Activated CD4-positive, alpha-beta memory T cell treated with anti-CD3 and anti-CD28 coated beads, Interleukin-2, amount 10 ng/mL, durations not matched to agents 7 days and 5 days (primary cell): ENCODE results near the gene B4GALNT2. TPM values are rescaled to one million over a fixed set of nuclear protein-coding genes. Genes with fewer than 3 reads are reported as not detected.

Experiments used
- CTCF ChIA-PET: fragments of 350-600 bp; sonication (Branson Sonifier 250); formaldehyde crosslinking; loops from one replicate; lab custom pipeline; 2021; ENCODE audit warnings: antibody characterized with exemption, inconsistent platforms; lab: Charles Lee
- POLR2A ChIA-PET: fragments of 350-600 bp; sonication (Branson Sonifier 250); formaldehyde crosslinking; loops from one replicate; lab custom pipeline; 2021; ENCODE audit warnings: antibody characterized with exemption; lab: Charles Lee
- DNase-seq: peaks from one replicate; pipeline ENCODE4 v3.0.0-alpha.2; 2020
- H3K27ac Mint-ChIP-seq: one replicate; pipeline ENCODE4 v1.8.0; 2021; ENCODE audit warnings: mild to moderate bottlenecking, mixed read lengths
- H3K27me3 Mint-ChIP-seq: one replicate; pipeline ENCODE4 v1.8.0; 2021; ENCODE audit warnings: mixed read lengths
- H3K36me3 Mint-ChIP-seq: one replicate; pipeline ENCODE4 v1.8.0; 2021; ENCODE audit warnings: low read depth, mixed read lengths
- H3K4me1 Mint-ChIP-seq: one replicate; pipeline ENCODE4 v1.8.0; 2021; ENCODE audit warnings: mixed read lengths
- H3K4me3 Mint-ChIP-seq: one replicate; pipeline ENCODE4 v1.8.0; 2021; ENCODE audit warnings: mild to moderate bottlenecking, mixed read lengths
- H3K9me3 Mint-ChIP-seq: one replicate; pipeline ENCODE4 v1.8.0; 2021; ENCODE audit warnings: mixed read lengths
- total RNA-seq, 2 experiments: library from RNA; stranded (reverse); gene quantifications; one replicate each; pipeline ENCODE4 v1.2.3, GENCODE V29; 2021

The B4GALNT2 gene
- total RNA-seq, 2 experiments from 2014 or later = not detected

GRCh38 chr17:49203796-49204195, 71.2 kb downstream of the B4GALNT2 start:
- Mint-ChIP-seq H3K4me3 (no peak overlapping the region), H3K27me3 (peaks cover 2% of the 10 kb centered on the region), H3K9me3 (no peaks in the 10 kb centered on the region), H3K36me3 (peaks cover 16% of the 10 kb centered on the region), H3K4me1 (peaks cover 7% of the 10 kb centered on the region), H3K27ac (no peak overlapping the region)
- ChIA-PET POLR2A (interaction anchor here (1.5 to 2.1 kb wide), 2 partner anchors 10 to 12 kb away, joined by 7 to 8 read pairs; no protein-coding TSS in a partner anchor), CTCF (interaction anchor here (0.9 kb wide), 2 partner anchors 12 to 24 kb away, joined by 3 read pairs; no protein-coding TSS in a partner anchor)
- DNase-seq = no peak

- H3K36me3 Mint-ChIP-seq = peaks cover 16% of the 10 kb centered on the region
- H3K4me1 Mint-ChIP-seq = peaks cover 14% of the 10 kb centered on the region
- H3K9me3 Mint-ChIP-seq = no peaks in the 10 kb centered on the region
- no peak overlapping the region for H3K27ac Mint-ChIP-seq
- peaks cover 2% of the 10 kb centered on the region for H3K27me3 Mint-ChIP-seq
- CTCF ChIA-PET = interaction anchor here (0.9 kb wide), 2 partner anchors 13 to 23 kb away, joined by 3 read pairs; no protein-coding TSS in a partner anchor
- no peak overlapping the region for H3K4me3 Mint-ChIP-seq
- no peak for DNase-seq
- POLR2A ChIA-PET = interaction anchor here (1.1 to 2.1 kb wide), 3 partner anchors 9 to 13 kb away, joined by 4 to 8 read pairs (median 7); no protein-coding TSS in a partner anchor
These were observed 71.9 kb downstream of the B4GALNT2 start for GRCh38 chr17:49204516-49204915.

- Mint-ChIP-seq H3K9me3 (no peaks in the 10 kb centered on the region), H3K4me1 (peaks cover 53% of the 10 kb centered on the region), H3K4me3 (peak overlapping the region; percentile 90), H3K27me3 (no peaks in the 10 kb centered on the region), H3K27ac (peak overlapping the region; percentile 86), H3K36me3 (peaks cover 38% of the 10 kb centered on the region)
- DNase-seq = no peak
- ChIA-PET CTCF (interaction anchor here (1.1 to 2.7 kb wide), 6 partner anchors 13 to 160 kb away, joined by 3 to 18 read pairs (median 7); no protein-coding TSS in a partner anchor), POLR2A (interaction anchor here (1.5 to 7.1 kb wide), 4 partner anchors 10 to 17 kb away, joined by 8 to 88 read pairs (median 40); no protein-coding TSS in a partner anchor)
These were observed 76.5 kb downstream of the B4GALNT2 start for GRCh38 chr17:49209061-49209571.

- ChIA-PET POLR2A (interaction anchor here (1.2 to 7.1 kb wide), 5 partner anchors 8 to 18 kb away, joined by 3 to 88 read pairs (median 38); no protein-coding TSS in a partner anchor), CTCF (interaction anchor here (1.7 to 2.7 kb wide), 4 partner anchors 14 to 30 kb away, joined by 5 to 18 read pairs (median 7); no protein-coding TSS in a partner anchor)
- Mint-ChIP-seq H3K9me3 (no peaks in the 10 kb centered on the region), H3K27me3 (no peaks in the 10 kb centered on the region), H3K27ac (peak within 1 kb of the TSS; percentile 86), H3K4me1 (peaks cover 64% of the 10 kb centered on the region), H3K4me3 (peak within 1 kb of the TSS; percentile 90), H3K36me3 (peaks cover 48% of the 10 kb centered on the region)
- DNase-seq = peak; percentile 74
These were observed 77.8 kb downstream of the B4GALNT2 start, which contains the start of the genes ABI3 and GNGT2 for GRCh38 chr17:49210158-49211029. TSS of gene ABI3 (plus strand) at chr17:49210707. CDS start at chr17:49210725, 18 bp downstream. TSS of gene GNGT2 (minus strand) at chr17:49210574. CDS start at chr17:49207422, 3,152 bp downstream.

GRCh38 chr17:49213399-49213798, 80.8 kb downstream of the B4GALNT2 start:
- H3K4me3 Mint-ChIP-seq = peak overlapping the region; percentile 40
- peaks cover 86% of the 10 kb centered on the region for H3K4me1 Mint-ChIP-seq
- peaks cover 59% of the 10 kb centered on the region for H3K36me3 Mint-ChIP-seq
- ChIA-PET POLR2A (interaction anchor here (1.0 to 7.1 kb wide), 4 partner anchors 9 to 21 kb away, joined by 3 to 88 read pairs (median 23); no protein-coding TSS in a partner anchor), CTCF (interaction anchor here (0.9 to 3.3 kb wide), 3 partner anchors 9 to 33 kb away, joined by 3 to 9 read pairs (median 7); no protein-coding TSS in a partner anchor)
- no peaks in the 10 kb centered on the region for H3K27me3 Mint-ChIP-seq
- H3K27ac Mint-ChIP-seq = no peak overlapping the region
- no peaks in the 10 kb centered on the region for H3K9me3 Mint-ChIP-seq
- DNase-seq = no peak

- Mint-ChIP-seq H3K4me3 (peak overlapping the region; percentile 40), H3K27me3 (no peaks in the 10 kb centered on the region), H3K9me3 (no peaks in the 10 kb centered on the region), H3K27ac (no peak overlapping the region), H3K4me1 (peaks cover 87% of the 10 kb centered on the region), H3K36me3 (peaks cover 61% of the 10 kb centered on the region)
- ChIA-PET CTCF (interaction anchor here (2.4 to 3.3 kb wide), 2 partner anchors 9 to 13 kb away, joined by 7 to 9 read pairs; no protein-coding TSS in a partner anchor), POLR2A (interaction anchor here (5.9 kb wide), 1 partner anchor 21 kb away, joined by 72 read pairs; no protein-coding TSS in a partner anchor)
- DNase-seq = no peak
These were observed 81.3 kb downstream of the B4GALNT2 start for GRCh38 chr17:49213847-49214246.

- H3K4me1 Mint-ChIP-seq = peaks cover 86% of the 10 kb centered on the region
- ChIA-PET CTCF (interaction anchor here (0.7 to 3.3 kb wide), 3 partner anchors 9 to 23 kb away, joined by 4 to 9 read pairs (median 7); no protein-coding TSS in a partner anchor), POLR2A (interaction anchor here (1.2 to 5.9 kb wide), 4 partner anchors 9 to 22 kb away, joined by 5 to 72 read pairs (median 20); partner anchors contain the start of gene PHOSPHO1)
- peaks cover 71% of the 10 kb centered on the region for H3K36me3 Mint-ChIP-seq
- DNase-seq = no peak
- H3K4me3 Mint-ChIP-seq = peak overlapping the region; percentile 33
- H3K27me3 Mint-ChIP-seq = no peaks in the 10 kb centered on the region
- H3K9me3 Mint-ChIP-seq = no peaks in the 10 kb centered on the region
- H3K27ac Mint-ChIP-seq = peak overlapping the region; percentile 69
These were observed 82.2 kb downstream of the B4GALNT2 start for GRCh38 chr17:49214676-49215360.

GRCh38 chr17:49216482-49216881, 83.9 kb downstream of the B4GALNT2 start:
- POLR2A ChIA-PET = interaction anchor here (5.6 to 5.9 kb wide), 2 partner anchors 12 to 24 kb away, joined by 34 to 72 read pairs; partner anchors contain the start of gene PHOSPHO1
- Mint-ChIP-seq H3K9me3 (no peaks in the 10 kb centered on the region), H3K27ac (peak overlapping the region; percentile 85), H3K4me3 (peak overlapping the region; percentile 54), H3K27me3 (no peaks in the 10 kb centered on the region), H3K36me3 (peaks cover 70% of the 10 kb centered on the region), H3K4me1 (peaks cover 76% of the 10 kb centered on the region)
- CTCF ChIA-PET = interaction anchor here (0.7 to 3.3 kb wide), 2 partner anchors 10 to 36 kb away, joined by 4 to 9 read pairs; no protein-coding TSS in a partner anchor
- no peak for DNase-seq

- ChIA-PET CTCF (interaction anchor here (0.7 to 3.3 kb wide), 2 partner anchors 10 to 36 kb away, joined by 4 to 9 read pairs; no protein-coding TSS in a partner anchor), POLR2A (interaction anchor here (1.6 to 5.9 kb wide), 4 partner anchors 11 to 144 kb away, joined by 6 to 72 read pairs (median 20); partner anchors contain the start of genes PHOSPHO1 and ZNF652)
- Mint-ChIP-seq H3K36me3 (peaks cover 73% of the 10 kb centered on the region), H3K27me3 (no peaks in the 10 kb centered on the region), H3K4me1 (peaks cover 74% of the 10 kb centered on the region), H3K9me3 (no peaks in the 10 kb centered on the region), H3K27ac (peak overlapping the region; percentile 85), H3K4me3 (peak overlapping the region; percentile 13)
- DNase-seq = no peak
These were observed 84.5 kb downstream of the B4GALNT2 start for GRCh38 chr17:49216953-49217650.

- H3K4me1 Mint-ChIP-seq = peaks cover 71% of the 10 kb centered on the region
- H3K36me3 Mint-ChIP-seq = peaks cover 76% of the 10 kb centered on the region
- CTCF ChIA-PET = interaction anchor here (0.6 to 1.2 kb wide), 3 partner anchors 11 to 26 kb away, joined by 3 read pairs; no protein-coding TSS in a partner anchor
- H3K27me3 Mint-ChIP-seq = no peaks in the 10 kb centered on the region
- H3K4me3 Mint-ChIP-seq = peak overlapping the region; percentile 64
- POLR2A ChIA-PET = interaction anchor here (1.2 to 5.9 kb wide), 6 partner anchors 9 to 310 kb away, joined by 3 to 72 read pairs (median 7); partner anchors contain the start of genes PHOSPHO1 and ZNF652
- H3K27ac Mint-ChIP-seq = peak overlapping the region; percentile 95
- H3K9me3 Mint-ChIP-seq = no peaks in the 10 kb centered on the region
- peak; percentile 79 for DNase-seq
These were observed 85.3 kb downstream of the B4GALNT2 start for GRCh38 chr17:49217651-49218413.
